ENCODE results near the gene WDR64.

Gene WDR64

GRCh38 chr1:241631674-241632073 is 20.4 kb upstream of the WDR64 start:
- peaks cover 29% of the 10 kb centered on the region for H3K4me1 ChIP-seq (ENCODE audit: low read length)
- no peak overlapping the region for H3K9ac ChIP-seq (ENCODE audit: low read length)
- peaks cover 33% of the 10 kb centered on the region for H3K36me3 ChIP-seq (replicated peaks; ENCODE audit: low read depth, low read length)
- TF ChIP-seq CTCF (IDR thresholded peaks at IDR 0.05; ENCODE audit: low read depth, low read length) (no peak), EZH2phosphoT487 (IDR thresholded peaks at IDR 0.05; ENCODE audit: low read depth) (no peak)
- no peak overlapping the region for H3K4me2 ChIP-seq (ENCODE audit: low read length)
- H3K27me3 ChIP-seq (ENCODE audit: low read depth, low read length), result no peaks in the 10 kb centered on the region
- H3K9me3 ChIP-seq (ENCODE audit: insufficient read depth, low read length), result no peaks in the 10 kb centered on the region
- H4K20me1 ChIP-seq (ENCODE audit: insufficient read depth, low read length), result no peaks in the 10 kb centered on the region
- peaks cover 27% of the 10 kb centered on the region for H3K79me2 ChIP-seq (ENCODE audit: low read length)
- no peak overlapping the region for H2AFZ ChIP-seq (ENCODE audit: low read depth, low read length)
- H3K4me3 ChIP-seq (ENCODE audit: low read length), result no peak overlapping the region
- H3K27ac ChIP-seq (ENCODE audit: low read length), result no peak overlapping the region

- no peak overlapping the region for H2AFZ ChIP-seq (ENCODE audit: low read depth, low read length)
- no peak overlapping the region for H3K9ac ChIP-seq (ENCODE audit: low read length)
- H3K79me2 ChIP-seq (ENCODE audit: low read length), result peaks cover 40% of the 10 kb centered on the region
- no peaks in the 10 kb centered on the region for H3K27me3 ChIP-seq (ENCODE audit: low read depth, low read length)
- H3K9me3 ChIP-seq (ENCODE audit: insufficient read depth, low read length), result no peaks in the 10 kb centered on the region
- H3K4me3 ChIP-seq (ENCODE audit: low read length), result no peak overlapping the region
- TF ChIP-seq EZH2phosphoT487 (IDR thresholded peaks at IDR 0.05; ENCODE audit: low read depth) (no peak), CTCF (IDR thresholded peaks at IDR 0.05; ENCODE audit: low read depth, low read length) (no peak)
- H4K20me1 ChIP-seq (ENCODE audit: insufficient read depth, low read length), result no peaks in the 10 kb centered on the region
- H3K27ac ChIP-seq (ENCODE audit: low read length), result no peak overlapping the region
- H3K36me3 ChIP-seq (replicated peaks; ENCODE audit: low read depth, low read length), result peaks cover 46% of the 10 kb centered on the region
- H3K4me2 ChIP-seq (ENCODE audit: low read length), result no peak overlapping the region
- H3K4me1 ChIP-seq (ENCODE audit: low read length), result peaks cover 29% of the 10 kb centered on the region
Measured at GRCh38 chr1:241632987-241633386, 19.1 kb upstream of the WDR64 start.

DNA sequence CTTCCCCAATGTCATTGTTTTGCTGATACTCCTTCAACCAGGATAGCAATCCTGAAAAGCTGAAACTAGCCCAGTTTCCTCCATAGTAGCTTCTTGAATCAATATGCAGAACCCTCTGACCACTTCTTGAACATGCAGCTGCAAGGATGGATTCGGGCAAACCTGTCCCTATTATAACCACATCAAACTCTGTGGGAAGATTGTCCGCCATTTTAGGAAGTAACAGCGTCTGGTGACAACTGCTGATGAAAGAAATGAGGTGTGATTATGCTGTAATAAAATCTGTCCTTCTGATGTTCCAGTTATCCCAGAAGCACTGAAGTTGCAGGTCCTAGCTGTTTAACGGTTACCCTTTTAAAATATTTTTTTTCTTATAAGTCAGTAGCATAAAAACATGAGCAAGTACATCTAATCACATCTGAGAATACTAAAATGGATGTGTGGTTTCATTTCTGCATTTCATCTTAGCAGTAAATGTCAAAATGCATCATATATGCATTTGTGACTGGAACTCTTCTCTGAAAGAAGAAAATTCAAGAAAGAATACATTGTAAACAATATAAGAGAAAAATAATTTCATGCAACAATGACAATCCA is 16.4 kb upstream of the WDR64 start:
- H3K9ac ChIP-seq (ENCODE audit: low read length), result no peak overlapping the region
- peak overlapping the region; percentile 26 for H3K4me3 ChIP-seq (ENCODE audit: low read length)
- no peaks in the 10 kb centered on the region for H4K20me1 ChIP-seq (ENCODE audit: insufficient read depth, low read length)
- peak overlapping the region; percentile 9 for H3K27ac ChIP-seq (ENCODE audit: low read length)
- H2AFZ ChIP-seq (ENCODE audit: low read depth, low read length), result no peak overlapping the region
- peak overlapping the region; percentile 44 for H3K4me2 ChIP-seq (ENCODE audit: low read length)
- H3K36me3 ChIP-seq (replicated peaks; ENCODE audit: low read depth, low read length), result peaks cover 49% of the 10 kb centered on the region
- TF ChIP-seq EZH2phosphoT487 (IDR thresholded peaks at IDR 0.05; ENCODE audit: low read depth) (no peak), CTCF (IDR thresholded peaks at IDR 0.05; ENCODE audit: low read depth, low read length) (no peak)
- H3K79me2 ChIP-seq (ENCODE audit: low read length), result peaks cover 58% of the 10 kb centered on the region
- no peaks in the 10 kb centered on the region for H3K9me3 ChIP-seq (ENCODE audit: insufficient read depth, low read length)
- no peaks in the 10 kb centered on the region for H3K27me3 ChIP-seq (ENCODE audit: low read depth, low read length)
- peaks cover 38% of the 10 kb centered on the region for H3K4me1 ChIP-seq (ENCODE audit: low read length)

- Histone ChIP-seq H4K20me1 (ENCODE audit: insufficient read depth, low read length) (no peaks in the 10 kb centered on the region), H3K9me3 (ENCODE audit: insufficient read depth, low read length) (no peaks in the 10 kb centered on the region), H3K4me1 (ENCODE audit: low read length) (peaks cover 41% of the 10 kb centered on the region), H3K27me3 (ENCODE audit: low read depth, low read length) (no peaks in the 10 kb centered on the region), H3K27ac (ENCODE audit: low read length) (no peak overlapping the region), H2AFZ (ENCODE audit: low read depth, low read length) (no peak overlapping the region), H3K36me3 (replicated peaks; ENCODE audit: low read depth, low read length) (peaks cover 49% of the 10 kb centered on the region), H3K9ac (ENCODE audit: low read length) (no peak overlapping the region), H3K4me2 (ENCODE audit: low read length) (peak overlapping the region; percentile 44), H3K79me2 (ENCODE audit: low read length) (peaks cover 58% of the 10 kb centered on the region), H3K4me3 (ENCODE audit: low read length) (peak overlapping the region; percentile 26)
- TF ChIP-seq CTCF (IDR thresholded peaks at IDR 0.05; ENCODE audit: low read depth, low read length) (no peak), EZH2phosphoT487 (IDR thresholded peaks at IDR 0.05; ENCODE audit: low read depth) (no peak)
Measured at GRCh38 chr1:241636291-241636690, 15.8 kb upstream of the WDR64 start.

Measured in OCI-LY3 (cell line).